Measurements from ENCODE around the gene BABAM2.

Gene BABAM2

GRCh38 chr2:28181801-28182200, 291.3 kb downstream of the BABAM2 start:
- DNase-seq: no peak
- Mint-ChIP-seq H3K4me1 (no peaks in the 10 kb centered on the region), H3K9me3 (peaks cover 11 to 18% of the 10 kb centered on the region in 2 donors), H3K4me3 (no peak overlapping the region), H3K27me3 (no peaks in the 10 kb centered on the region), H3K27ac (no peak overlapping the region)
- ATAC-seq: no peak

DNA sequence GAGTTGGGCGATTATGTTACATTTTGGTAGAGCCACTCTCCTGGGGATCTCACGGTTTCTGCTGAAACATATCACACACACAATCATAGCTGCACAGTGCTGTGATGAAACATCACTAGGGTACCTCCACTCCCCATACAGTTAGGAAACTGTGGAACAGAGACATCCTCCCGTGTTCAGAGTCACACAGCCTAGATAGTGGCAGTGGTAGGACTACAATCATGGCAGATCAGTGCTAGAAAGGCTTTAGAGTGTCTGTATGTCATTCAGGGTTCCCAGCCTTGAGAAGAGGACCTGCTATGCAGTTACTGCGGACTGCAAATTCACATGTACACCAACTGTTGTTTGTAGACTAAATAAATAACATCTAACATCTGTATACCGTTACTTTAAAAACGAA, 291.8 kb downstream of the BABAM2 start:
- Mint-ChIP-seq H3K27me3 (no peaks in the 10 kb centered on the region), H3K4me3 (no peak overlapping the region), H3K4me1 (no peaks in the 10 kb centered on the region), H3K27ac (no peak overlapping the region), H3K9me3 (peaks cover 6 to 16% of the 10 kb centered on the region in 2 donors)
- ATAC-seq: no peak
- no peak for DNase-seq

DNA sequence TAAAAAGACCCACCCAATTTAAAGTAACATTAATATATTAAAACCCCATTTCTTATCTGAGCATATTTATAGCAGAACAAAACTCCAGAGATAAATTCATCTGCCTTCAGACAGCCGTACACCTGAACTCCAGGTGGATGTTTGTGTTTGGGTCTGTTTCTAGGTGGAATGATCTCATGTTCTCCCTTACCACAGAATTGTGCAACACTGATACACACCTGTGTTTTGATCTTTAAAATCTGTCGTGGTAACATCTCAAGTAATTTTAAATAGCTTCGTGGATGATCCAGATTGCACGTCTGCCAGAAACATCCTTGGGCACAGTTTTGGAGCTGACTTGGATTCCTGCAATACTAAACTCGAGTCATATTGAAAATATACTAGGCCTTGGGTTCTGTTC, 294.6 kb downstream of the BABAM2 start:
- Mint-ChIP-seq H3K27me3 (no peaks in the 10 kb centered on the region), H3K4me3 (no peak overlapping the region), H3K27ac (no peak overlapping the region), H3K4me1 (no peaks in the 10 kb centered on the region), H3K9me3 (no peaks in the 10 kb centered on the region)
- ATAC-seq (no peak), DNase-seq (no peak)

DNA sequence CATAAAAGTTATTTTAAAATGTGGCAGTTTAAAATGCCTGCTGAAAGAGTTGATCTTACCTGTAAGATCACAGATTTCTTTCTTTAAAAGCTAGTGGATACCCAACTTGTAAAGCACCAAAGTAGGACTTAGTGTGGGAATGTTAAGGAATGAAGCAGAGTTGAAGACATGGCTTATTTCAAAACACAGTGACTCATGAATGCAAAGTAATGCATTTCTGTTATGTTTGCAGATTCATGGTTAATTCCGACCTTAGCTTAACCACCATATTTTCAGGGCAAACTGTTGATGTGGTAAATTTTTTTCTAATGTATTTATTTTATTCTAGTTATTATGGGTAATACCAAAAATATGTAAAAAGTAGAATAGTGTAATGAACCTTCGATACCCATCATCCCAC, 295.4 kb downstream of the BABAM2 start:
- Mint-ChIP-seq H3K27me3 (no peaks in the 10 kb centered on the region), H3K27ac (no peak overlapping the region), H3K9me3 (no peaks in the 10 kb centered on the region), H3K4me1 (no peaks in the 10 kb centered on the region), H3K4me3 (no peak overlapping the region)
- DNase-seq: no peak
- no peak for ATAC-seq

GRCh38 chr2:28187186-28187585, 296.7 kb downstream of the BABAM2 start:
- H3K4me1 Mint-ChIP-seq: no peaks in the 10 kb centered on the region
- H3K9me3 Mint-ChIP-seq: no peaks in the 10 kb centered on the region
- no peaks in the 10 kb centered on the region for H3K27me3 Mint-ChIP-seq
- no peak overlapping the region for H3K4me3 Mint-ChIP-seq
- H3K27ac Mint-ChIP-seq: no peak overlapping the region
- DNase-seq: no peak
- no peak for ATAC-seq

- Mint-ChIP-seq H3K27ac (no peak overlapping the region), H3K4me1 (peaks cover 1% of the 10 kb centered on the region), H3K27me3 (no peaks in the 10 kb centered on the region), H3K4me3 (no peak overlapping the region), H3K9me3 (no peaks in the 10 kb centered on the region)
- ATAC-seq: no peak
- no peak for DNase-seq
Measured at GRCh38 chr2:28188436-28188835, 297.9 kb downstream of the BABAM2 start.

- peak overlapping the region in 1 of 2 donors; percentile 89 for H3K27ac Mint-ChIP-seq
Measured at GRCh38 chr2:28193630-28194403, 303.3 kb downstream of the BABAM2 start.

GRCh38 chr2:28199995-28200679, 309.6 kb downstream of the BABAM2 start:
- no peaks in the 10 kb centered on the region for H3K27me3 Mint-ChIP-seq
- no peak for DNase-seq

More at GRCh38 chr2:28193630-28194403, 303.3 kb downstream of the BABAM2 start:
- no peak for DNase-seq
- Mint-ChIP-seq H3K9me3 (no peaks in the 10 kb centered on the region), H3K4me3 (no peak overlapping the region), H3K27me3 (no peaks in the 10 kb centered on the region), H3K4me1 (peaks cover 14% of the 10 kb centered on the region)
- ATAC-seq: no peak

GRCh38 chr2:28201671-28202180, 311.2 kb downstream of the BABAM2 start:
- Mint-ChIP-seq H3K27ac (no peak overlapping the region), H3K4me3 (no peak overlapping the region), H3K4me1 (peaks cover 6% of the 10 kb centered on the region), H3K9me3 (no peaks in the 10 kb centered on the region), H3K27me3 (no peaks in the 10 kb centered on the region)
- ATAC-seq (no peak), DNase-seq (no peak)

More at GRCh38 chr2:28199995-28200679, 309.6 kb downstream of the BABAM2 start:
- Mint-ChIP-seq H3K27ac (no peak overlapping the region), H3K9me3 (no peaks in the 10 kb centered on the region), H3K4me3 (no peak overlapping the region), H3K4me1 (peaks cover 6% of the 10 kb centered on the region)
- no peak for ATAC-seq

GRCh38 chr2:28202719-28203118, 312.2 kb downstream of the BABAM2 start:
- ATAC-seq (no peak), DNase-seq (no peak)
- Mint-ChIP-seq H3K9me3 (no peaks in the 10 kb centered on the region), H3K4me3 (no peak overlapping the region), H3K27ac (no peak overlapping the region), H3K4me1 (peaks cover 1% of the 10 kb centered on the region), H3K27me3 (no peaks in the 10 kb centered on the region)

DNA sequence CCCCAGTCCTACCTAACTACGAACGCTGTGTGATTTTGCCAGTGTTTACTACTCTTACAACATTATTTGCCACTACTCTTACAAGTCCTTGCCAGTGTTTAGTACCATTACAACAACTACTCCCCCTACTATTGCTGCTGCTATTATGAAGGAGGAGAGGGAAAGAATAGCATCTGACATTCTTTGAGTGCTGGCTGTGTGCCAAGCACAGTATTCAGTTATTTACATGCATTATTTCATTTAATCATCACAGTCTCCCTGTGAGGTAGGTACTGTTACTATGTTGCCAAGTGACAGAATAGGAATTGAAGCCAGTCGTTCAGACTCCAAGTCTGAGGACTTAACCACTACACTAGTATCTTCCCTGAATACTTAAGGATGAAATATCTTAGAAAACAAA, 316.2 kb downstream of the BABAM2 start:
- DNase-seq: no peak
- Mint-ChIP-seq H3K27ac (no peak overlapping the region), H3K4me3 (no peak overlapping the region), H3K4me1 (no peaks in the 10 kb centered on the region), H3K9me3 (no peaks in the 10 kb centered on the region), H3K27me3 (no peaks in the 10 kb centered on the region)
- no peak for ATAC-seq

DNA sequence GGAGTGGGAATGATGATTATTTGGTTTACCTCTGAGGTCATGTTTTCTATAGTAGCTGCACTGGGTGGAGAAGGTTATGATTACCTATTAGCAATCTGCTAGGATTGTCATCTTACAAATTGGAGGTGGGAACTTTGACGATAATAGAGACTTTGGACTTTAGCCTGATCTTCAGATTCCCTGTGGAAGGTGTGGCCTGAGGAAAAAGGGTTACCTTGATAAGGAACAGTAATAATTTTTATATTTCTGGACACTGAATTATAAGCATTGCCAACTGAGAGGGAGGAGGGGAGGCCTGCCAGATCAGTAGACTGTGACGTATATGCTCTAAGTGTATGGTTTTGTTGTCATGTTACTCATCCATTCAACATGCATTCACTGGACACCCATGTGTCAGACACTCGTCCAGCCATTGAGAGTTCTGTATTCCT, 318.7 kb downstream of the BABAM2 start:
- ATAC-seq (no peak), DNase-seq (no peak)
- Mint-ChIP-seq H3K4me1 (no peaks in the 10 kb centered on the region), H3K27ac (no peak overlapping the region), H3K27me3 (no peaks in the 10 kb centered on the region), H3K9me3 (no peaks in the 10 kb centered on the region), H3K4me3 (no peak overlapping the region)

DNA sequence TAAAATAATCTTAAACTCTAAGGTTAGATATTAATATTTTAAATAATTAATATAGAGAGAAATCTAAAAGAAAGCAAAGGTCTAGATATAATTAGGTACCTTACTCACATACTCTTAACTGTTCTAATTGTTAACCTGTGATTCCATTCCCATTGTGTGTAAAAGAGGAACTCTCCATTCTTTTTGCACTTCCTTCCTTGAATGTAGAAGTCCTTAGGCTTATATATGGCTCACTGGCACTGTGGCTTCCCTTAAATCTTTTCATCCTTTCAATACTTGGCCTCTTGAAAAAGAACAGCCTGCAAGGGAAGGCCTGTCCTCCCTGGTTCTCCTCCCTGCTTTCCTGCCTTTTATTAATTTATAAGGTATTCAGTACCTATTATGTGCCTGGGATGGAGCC, 319.3 kb downstream of the BABAM2 start:
- DNase-seq (no peak), ATAC-seq (no peak)
- Mint-ChIP-seq H3K27ac (no peak overlapping the region), H3K27me3 (no peaks in the 10 kb centered on the region), H3K4me3 (no peak overlapping the region), H3K4me1 (no peaks in the 10 kb centered on the region), H3K9me3 (no peaks in the 10 kb centered on the region)

DNA sequence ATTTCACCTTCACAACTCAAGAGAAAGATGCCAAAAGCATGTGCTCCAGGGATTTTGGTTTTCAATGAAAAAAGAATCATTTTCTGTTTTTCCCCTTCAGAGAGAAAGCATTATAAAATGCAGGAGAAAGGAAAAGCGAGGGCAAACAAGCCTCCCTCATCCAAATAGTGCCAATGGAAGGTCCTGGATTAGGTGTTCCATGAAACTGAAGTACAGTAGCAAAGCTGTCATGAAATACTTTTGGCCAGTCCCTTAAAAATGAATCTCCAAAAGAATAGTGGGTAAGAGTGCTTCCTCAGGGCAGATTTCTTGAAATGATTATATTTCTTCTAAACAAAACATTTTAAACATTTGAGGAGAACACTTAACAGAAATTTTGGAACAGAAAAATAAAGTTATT, 320.0 kb downstream of the BABAM2 start:
- no peaks in the 10 kb centered on the region for H3K9me3 Mint-ChIP-seq
- H3K27ac Mint-ChIP-seq: no peak overlapping the region
- H3K4me1 Mint-ChIP-seq: no peaks in the 10 kb centered on the region
- ATAC-seq (no peak), DNase-seq (no peak)
- H3K27me3 Mint-ChIP-seq: no peaks in the 10 kb centered on the region
- no peak overlapping the region for H3K4me3 Mint-ChIP-seq

DNA sequence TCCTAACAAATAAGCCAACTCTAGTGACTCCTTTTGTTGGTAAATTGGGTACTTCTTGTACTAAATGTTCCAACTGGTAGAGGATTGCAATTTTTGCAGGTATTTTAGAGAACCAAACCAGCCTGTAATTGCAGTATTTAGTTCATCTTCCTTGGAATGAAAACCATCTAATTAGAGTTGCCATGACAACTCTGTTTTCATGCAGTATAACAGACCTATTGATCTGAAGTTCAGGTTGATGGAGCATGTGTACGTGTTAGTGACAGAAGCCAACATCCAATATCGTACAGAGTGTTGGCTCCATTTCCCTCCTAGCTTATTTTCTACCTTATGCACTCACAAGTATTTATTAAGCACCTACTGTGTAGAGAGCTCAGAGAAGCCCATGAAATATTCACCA, 325.8 kb downstream of the BABAM2 start:
- Mint-ChIP-seq H3K4me3 (no peak overlapping the region), H3K4me1 (no peaks in the 10 kb centered on the region), H3K9me3 (no peaks in the 10 kb centered on the region), H3K27ac (no peak overlapping the region), H3K27me3 (no peaks in the 10 kb centered on the region)
- DNase-seq: no peak
- no peak for ATAC-seq

- Mint-ChIP-seq H3K27me3 (no peaks in the 10 kb centered on the region), H3K27ac (peak overlapping the region in 1 of 2 donors; percentile 65), H3K4me3 (no peak overlapping the region), H3K9me3 (no peaks in the 10 kb centered on the region), H3K4me1 (no peaks in the 10 kb centered on the region)
- ATAC-seq: no peak
- DNase-seq: no peak
Measured at GRCh38 chr2:28217042-28217740, 326.7 kb downstream of the BABAM2 start.

Data from stimulated activated naive CD8-positive, alpha-beta T cell treated with anti-CD3 and anti-CD28 coated beads, Interleukin-15, amount 100 ng/mL, for 72 hours (primary cell).